WI38 (cell line): Measurements from ENCODE around the gene CAMK1D.

Experiments used
- H3K4me3 ChIP-seq: 2 replicates; pipeline ENCODE4 v1.5.1; 2011; ENCODE audit warnings: low read depth, mild to moderate bottlenecking, control low read depth, low read length
- CTCF ChIP-seq: IDR thresholded peaks from 2 replicates; pipeline ENCODE4 v1.5.1; 2012; ENCODE audit warnings: low read depth, mild to moderate bottlenecking, control low read depth, low read length

The CAMK1D gene

DNA sequence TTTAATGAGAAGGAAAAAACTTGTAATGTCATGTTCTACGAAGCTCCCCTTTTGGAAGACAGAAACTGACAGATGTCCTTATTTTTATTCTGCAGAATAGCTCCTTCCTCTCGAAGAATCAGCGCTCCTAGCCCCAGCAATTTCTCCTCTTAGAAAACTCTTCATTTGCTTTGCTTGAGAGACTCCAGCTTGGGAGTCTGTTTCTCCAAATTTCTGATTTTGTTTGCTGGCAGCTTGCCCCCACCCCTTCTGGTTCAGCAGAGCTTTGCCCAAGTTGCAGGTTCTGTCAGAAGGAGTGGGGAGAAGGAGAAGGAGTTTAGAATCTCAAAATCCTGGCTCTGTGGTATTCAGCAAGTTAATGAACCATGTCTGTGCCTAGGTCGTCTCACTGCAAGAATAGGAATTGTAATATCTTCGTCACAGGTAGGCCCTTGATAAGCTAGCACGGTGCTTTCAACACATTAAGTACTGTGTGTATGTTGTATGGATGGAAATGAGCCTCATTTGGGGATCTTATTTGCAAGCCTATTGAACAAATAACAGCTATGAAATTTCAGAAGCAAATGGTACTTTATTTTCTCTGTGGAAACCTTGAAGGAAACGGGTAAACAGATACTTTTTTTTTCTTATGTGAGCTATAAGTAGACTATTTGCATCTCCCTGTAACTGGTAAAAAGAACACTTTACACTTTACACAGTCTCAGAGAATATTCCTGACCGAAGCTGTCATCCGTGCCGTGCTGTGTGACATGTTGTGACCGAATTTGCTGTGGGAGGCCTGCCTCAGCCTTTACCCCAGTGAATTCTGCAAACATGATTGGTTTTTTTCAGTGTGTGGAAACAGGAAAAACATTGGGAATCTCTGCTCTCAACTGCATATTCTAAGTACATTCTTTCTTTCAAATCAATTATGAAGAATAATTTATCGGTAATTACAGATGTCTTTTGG lies 290.9 kb downstream of the CAMK1D start:
- H3K4me3 ChIP-seq: no peak overlapping the region
- TF ChIP-seq CTCF: no peak

- no peak for TF ChIP-seq CTCF
- H3K4me3 ChIP-seq: no peak overlapping the region
Observed at GRCh38 chr10:12642036-12642435, 292.7 kb downstream of the CAMK1D start.

DNA sequence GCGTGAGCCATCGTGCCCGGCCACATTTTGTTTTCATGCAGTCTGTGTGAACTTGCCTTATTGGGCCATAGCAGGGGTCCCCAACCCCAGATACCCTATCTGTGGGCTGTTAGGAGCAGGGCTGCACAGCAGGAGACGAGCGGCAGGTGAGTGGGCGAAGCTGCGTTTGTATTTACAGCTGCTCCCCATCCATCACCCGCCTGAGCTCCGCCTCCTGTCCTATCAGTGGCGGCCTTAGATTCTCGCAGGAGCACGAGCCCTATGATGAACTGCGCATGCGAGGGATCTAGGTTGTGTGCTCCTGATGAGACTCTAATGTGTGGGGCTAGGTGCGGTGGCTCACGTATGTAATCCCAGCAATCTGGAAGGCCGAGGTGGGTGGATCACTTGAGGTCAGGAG lies 293.9 kb downstream of the CAMK1D start:
- H3K4me3 ChIP-seq: no peak overlapping the region
- no peak for TF ChIP-seq CTCF

GRCh38 chr10:12644380-12645144 lies 295.2 kb downstream of the CAMK1D start:
- TF ChIP-seq CTCF: no peak
- no peak overlapping the region for H3K4me3 ChIP-seq

GRCh38 chr10:12645449-12645848 lies 296.1 kb downstream of the CAMK1D start:
- H3K4me3 ChIP-seq: no peak overlapping the region
- no peak for TF ChIP-seq CTCF

GRCh38 chr10:12649012-12649584 lies 299.8 kb downstream of the CAMK1D start:
- no peak for TF ChIP-seq CTCF
- no peak overlapping the region for H3K4me3 ChIP-seq
